LNCaP clone FGC (cell line): ENCODE data around the gene C20orf173.

Experiments used
- DNase-seq: peaks from one replicate; pipeline ENCODE4 v3.0.0-alpha.2; 2011; ENCODE audit warnings: low read depth
- H3K4me3 ChIP-seq: 2 replicates; pipeline ENCODE4 v1.5.1; 2011; ENCODE audit warnings: mild to moderate bottlenecking, low read depth, low read length, control low read depth
- CTCF ChIP-seq: IDR thresholded peaks from 2 replicates; pipeline ENCODE4 v1.5.1; 2012; ENCODE audit warnings: mild to moderate bottlenecking; ENCODE audit not compliant: control insufficient read depth, insufficient read depth; ENCODE audit errors: extremely low read depth

Gene C20orf173

GRCh38 chr20:35510951-35511735, 18.3 kb downstream of the C20orf173 start:
- no peak overlapping the region for H3K4me3 ChIP-seq
- TF ChIP-seq CTCF: no peak
- DNase-seq: no peak

- no peak for DNase-seq
- no peak for TF ChIP-seq CTCF
- H3K4me3 ChIP-seq: no peak overlapping the region
These were observed 20.8 kb downstream of the C20orf173 start for GRCh38 chr20:35508493-35509218.

GRCh38 chr20:35506872-35507638, 22.4 kb downstream of the C20orf173 start:
- no peak for DNase-seq
- no peak for TF ChIP-seq CTCF
- no peak overlapping the region for H3K4me3 ChIP-seq

GRCh38 chr20:35506179-35506578, 23.3 kb downstream of the C20orf173 start:
- no peak for TF ChIP-seq CTCF
- H3K4me3 ChIP-seq: no peak overlapping the region
- no peak for DNase-seq

GRCh38 chr20:35504751-35505150, 24.7 kb downstream of the C20orf173 start:
- H3K4me3 ChIP-seq: no peak overlapping the region
- TF ChIP-seq CTCF: no peak

GRCh38 chr20:35503841-35504561, 25.5 kb downstream of the C20orf173 start:
- DNase-seq: no peak
- no peak for TF ChIP-seq CTCF
- no peak overlapping the region for H3K4me3 ChIP-seq

More at GRCh38 chr20:35504751-35505150, 24.7 kb downstream of the C20orf173 start:
- DNase-seq: no peak
